ENCODE measurements around the gene ZNF443.
A peak's percentile ranks its signal among the peaks of the same experiment; 100 is the strongest.
"Not testable (repeated sequence)": the region's sequence is repeated elsewhere in the genome, so short reads cannot be mapped to it uniquely, and the experiment has no call there.

The ZNF443 gene

DNA sequence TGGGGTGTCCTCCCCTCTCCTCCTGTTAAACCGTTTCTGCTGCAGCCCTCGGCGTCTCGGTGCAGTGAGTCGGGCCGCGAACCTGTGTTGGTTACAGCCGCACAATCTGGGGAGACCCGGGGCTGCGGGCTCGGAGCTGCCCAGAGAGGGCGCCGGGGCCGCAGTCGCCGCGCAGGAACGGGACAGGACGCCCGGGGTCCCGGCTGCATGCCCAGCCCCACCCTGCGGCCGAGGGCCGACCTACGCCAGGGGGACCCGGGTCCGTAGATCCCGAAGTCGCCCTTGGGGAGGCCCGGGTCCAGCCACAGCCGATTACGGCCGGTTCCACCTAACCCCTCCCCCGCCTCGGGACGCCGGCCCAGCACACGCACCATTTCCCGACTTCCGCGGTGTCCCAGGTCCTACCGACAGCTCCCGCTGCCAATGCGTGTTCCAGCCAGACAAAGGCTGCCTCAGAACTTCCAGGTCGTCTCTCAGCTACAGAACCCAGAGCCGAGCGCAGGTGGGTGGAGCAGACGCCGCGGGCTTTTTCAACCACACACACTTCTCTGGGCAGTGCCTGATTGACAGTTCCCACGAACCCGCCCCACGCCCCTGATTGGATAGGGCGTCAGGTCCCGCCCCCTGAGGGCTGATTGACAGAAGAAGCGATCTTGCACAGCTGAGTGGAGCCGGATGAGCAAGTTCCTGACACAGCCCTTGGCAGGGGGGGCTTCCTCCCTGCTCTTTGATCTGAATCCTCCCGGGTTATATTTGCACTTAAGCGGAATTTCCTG, at the start of gene ZNF443:
ZNF443 (minus strand) TSS at position 481 of the 776 bp plus-strand sequence; CDS start at position 374, 107 bp downstream.
- DNase-seq = peak; percentile 97

DNA sequence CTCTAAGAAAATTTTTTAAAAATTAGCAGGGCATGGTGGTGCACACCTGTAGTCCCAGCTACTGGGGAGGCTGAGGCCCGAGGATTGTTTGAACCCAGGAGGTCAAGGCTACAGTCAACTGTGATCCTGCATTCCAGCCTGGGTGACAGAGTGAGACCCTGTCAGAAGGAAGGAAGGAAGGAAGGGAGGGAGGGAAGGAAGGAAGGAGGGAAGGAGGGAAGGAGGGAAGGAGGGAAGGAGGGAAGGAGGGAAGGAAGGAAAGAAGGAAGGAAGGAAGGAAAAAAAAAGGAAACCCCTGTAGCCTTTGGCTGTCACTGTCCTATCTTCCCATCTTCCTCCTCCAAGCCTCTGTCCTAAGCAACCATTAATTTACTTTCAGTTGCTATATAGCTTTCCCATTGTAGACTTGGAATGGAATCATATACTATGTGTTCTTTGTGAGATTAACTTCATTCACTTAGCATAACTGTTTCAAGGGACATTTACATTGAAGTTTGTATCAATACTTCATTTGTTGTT, 45.5 kb upstream of the ZNF443 start:
- not testable (repeated sequence) for DNase-seq

DNA sequence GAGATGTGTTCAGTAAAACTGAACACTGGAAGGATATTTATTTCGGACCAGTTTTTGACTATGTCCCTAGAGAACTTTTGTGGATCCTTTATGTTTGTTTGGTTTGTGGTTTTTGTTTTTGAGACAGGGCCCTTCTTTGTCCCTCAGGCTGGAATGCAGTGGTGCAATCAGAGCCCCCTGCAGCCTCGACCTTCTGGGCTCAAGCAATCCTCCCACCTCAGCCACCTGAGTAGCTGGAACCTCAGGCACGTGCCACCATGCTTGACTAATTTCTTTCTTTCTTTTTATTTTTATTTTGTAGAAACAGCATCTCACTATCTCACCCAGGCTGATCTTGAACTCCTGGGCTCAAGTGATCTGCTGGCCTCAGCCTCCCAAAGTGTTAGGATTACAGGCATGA, 44.8 kb upstream of the ZNF443 start:
- DNase-seq = no peak

DNA sequence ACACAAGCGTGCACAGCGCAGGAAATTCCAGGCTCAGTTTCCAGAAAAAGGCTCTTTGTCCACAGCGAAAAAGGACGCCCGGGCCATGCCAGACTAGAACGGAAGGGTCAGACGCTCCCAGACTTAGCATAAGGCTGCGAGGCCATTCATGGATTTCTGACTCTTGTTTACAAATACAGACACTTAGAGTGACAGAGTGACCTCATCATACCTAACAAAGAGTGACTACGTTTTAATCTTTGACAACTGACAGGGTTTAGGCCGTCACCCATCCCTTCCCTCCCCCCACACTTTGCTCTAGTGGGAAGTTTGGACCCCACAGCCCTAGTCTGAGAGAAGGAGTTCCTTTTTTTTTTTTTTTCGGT, 44.2 kb upstream of the ZNF443 start:
- DNase-seq = no peak

DNA sequence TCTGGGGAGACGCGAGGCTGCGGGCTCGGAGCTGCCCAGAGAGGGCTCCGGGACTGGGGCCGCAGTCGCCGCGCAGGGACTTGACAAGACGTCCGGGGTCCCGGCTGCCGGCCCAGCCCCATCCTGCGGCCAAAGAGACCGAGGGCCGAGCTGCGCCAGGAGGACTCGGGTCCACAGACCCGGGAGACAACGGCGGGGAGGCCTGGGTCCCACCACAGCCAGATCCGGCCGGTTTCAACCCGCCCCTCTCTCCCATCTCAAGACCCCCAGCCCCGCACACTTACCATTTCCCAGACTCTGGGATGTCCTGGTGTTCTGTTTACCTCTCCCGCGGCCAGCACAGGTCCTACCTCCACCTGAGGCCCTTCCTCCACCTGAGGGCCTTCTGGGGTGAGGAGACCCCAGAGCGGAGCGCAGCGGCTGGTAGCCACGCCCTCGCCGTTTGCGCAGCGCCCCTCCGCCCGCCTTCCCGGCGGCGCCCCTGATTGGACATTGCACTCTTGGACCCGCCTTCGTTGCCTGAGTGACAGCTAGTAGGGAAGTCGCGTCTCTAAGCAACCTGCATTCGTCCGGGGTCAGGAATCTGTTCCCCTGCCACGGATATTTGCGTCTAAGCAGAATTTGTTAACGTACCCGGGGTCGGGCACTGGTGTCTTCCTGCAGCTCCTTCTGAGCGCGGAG, 43.7 kb upstream of the ZNF443 start, which contains the start of gene ZNF709:
ZNF709 (minus strand) TSS at position 446 of the 681 bp plus-strand sequence; CDS start at position 287, 159 bp downstream.
- DNase-seq = peak; percentile 83

GRCh38 chr19:12484011-12484370, 43.2 kb upstream of the ZNF443 start:
- DNase-seq = no peak

- no peak for DNase-seq
Observed at GRCh38 chr19:12482509-12482886, 41.7 kb upstream of the ZNF443 start.

GRCh38 chr19:12481781-12482508, 41.1 kb upstream of the ZNF443 start:
- no peak for DNase-seq

- no peak for DNase-seq
Observed at GRCh38 chr19:12478234-12478941, 37.6 kb upstream of the ZNF443 start.

- not testable (repeated sequence) for DNase-seq
Observed at GRCh38 chr19:12467651-12468050, 26.8 kb upstream of the ZNF443 start.

- DNase-seq = no peak
Observed at GRCh38 chr19:12465211-12465610, 24.4 kb upstream of the ZNF443 start.

- no peak for DNase-seq
Observed at GRCh38 chr19:12464769-12465168, 23.9 kb upstream of the ZNF443 start.

GRCh38 chr19:12464139-12464538, 23.3 kb upstream of the ZNF443 start:
- DNase-seq = not testable (repeated sequence)

GRCh38 chr19:12453495-12453894, 12.7 kb upstream of the ZNF443 start:
- DNase-seq = no peak

DNA sequence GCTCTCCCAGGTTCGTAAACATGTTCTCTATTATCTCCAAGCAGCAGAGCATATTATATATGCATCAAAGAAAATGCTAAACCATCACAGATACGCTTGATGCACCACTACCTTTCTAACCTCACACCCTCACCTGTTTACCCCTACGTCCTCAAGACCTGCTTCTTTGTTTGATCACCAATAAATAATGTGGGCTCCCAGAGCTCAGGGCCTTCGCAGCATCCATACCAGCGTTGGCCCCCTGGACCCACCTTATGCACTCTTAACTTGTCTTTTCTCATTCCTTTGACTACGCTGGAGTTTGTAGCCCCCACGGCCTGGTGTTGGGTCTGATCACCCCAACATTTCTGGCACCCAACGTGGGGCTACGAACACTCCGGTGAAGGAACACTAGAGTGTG, 10.0 kb upstream of the ZNF443 start:
- no peak for DNase-seq

GRCh38 chr19:12448808-12449207, 8.0 kb upstream of the ZNF443 start:
- DNase-seq = no peak

DNA sequence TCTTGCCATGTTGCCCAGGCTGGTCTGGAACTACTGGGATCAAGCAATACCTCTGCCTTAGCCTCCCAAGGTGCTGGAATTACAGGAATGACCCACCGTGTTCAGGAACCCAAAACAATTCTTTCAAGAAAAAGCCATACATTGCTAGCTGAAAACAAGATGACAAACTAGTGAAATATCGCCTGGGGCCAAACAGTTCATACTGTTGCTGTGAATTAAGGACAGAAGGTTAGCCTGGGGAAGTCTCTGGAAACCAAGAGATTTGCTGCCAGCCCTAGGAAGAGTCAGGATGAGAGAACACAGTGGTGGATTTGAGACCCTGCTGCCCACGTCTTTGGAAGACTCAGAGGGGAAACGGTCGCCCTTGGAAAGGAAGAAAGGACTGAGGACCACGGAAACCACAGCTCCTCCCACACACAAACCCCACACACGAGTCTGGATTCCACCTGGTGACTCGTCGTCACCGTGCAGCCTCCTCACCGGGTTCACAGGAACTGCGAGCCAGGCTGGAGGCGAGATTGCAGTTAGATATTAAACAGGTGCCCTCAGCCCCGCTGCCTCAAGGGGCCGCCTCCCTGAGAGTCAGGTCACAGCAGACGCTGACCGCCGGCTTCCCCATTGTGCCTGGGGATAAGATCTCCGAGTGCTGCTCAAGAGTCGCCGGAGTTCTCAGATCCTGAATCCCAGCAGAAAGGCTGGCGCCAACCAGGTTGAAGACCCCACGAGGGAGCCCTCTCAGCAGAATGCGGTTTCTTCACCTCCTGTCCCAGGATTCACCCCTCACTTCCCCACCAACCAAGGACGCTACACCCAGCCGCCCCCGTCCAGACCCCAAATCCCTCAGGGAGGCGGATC, 908 bp downstream of the ZNF443 start:
- not testable (repeated sequence) for DNase-seq

GRCh38 chr19:12430726-12431299, 10.0 kb downstream of the ZNF443 start:
- not testable (repeated sequence) for DNase-seq

DNA sequence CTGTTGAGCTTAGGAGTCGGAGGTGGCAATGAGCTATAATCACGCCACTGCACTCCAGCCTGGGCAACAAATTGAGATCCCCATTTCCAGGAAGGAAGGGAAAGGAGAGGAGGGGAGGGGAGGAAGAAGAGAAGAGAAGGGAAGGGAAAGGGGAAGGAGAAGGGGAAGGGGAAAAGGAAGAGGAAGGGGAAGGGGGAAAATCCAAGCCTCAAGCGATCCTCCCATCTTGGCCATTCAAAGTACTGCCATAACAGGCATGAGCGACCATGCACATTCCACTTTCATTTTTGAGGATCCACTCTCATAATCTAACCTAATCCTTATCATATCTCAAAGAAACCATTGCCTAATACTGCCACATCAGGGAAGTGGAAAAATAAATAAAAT, 14.9 kb downstream of the ZNF443 start:
- DNase-seq = no peak

DNA sequence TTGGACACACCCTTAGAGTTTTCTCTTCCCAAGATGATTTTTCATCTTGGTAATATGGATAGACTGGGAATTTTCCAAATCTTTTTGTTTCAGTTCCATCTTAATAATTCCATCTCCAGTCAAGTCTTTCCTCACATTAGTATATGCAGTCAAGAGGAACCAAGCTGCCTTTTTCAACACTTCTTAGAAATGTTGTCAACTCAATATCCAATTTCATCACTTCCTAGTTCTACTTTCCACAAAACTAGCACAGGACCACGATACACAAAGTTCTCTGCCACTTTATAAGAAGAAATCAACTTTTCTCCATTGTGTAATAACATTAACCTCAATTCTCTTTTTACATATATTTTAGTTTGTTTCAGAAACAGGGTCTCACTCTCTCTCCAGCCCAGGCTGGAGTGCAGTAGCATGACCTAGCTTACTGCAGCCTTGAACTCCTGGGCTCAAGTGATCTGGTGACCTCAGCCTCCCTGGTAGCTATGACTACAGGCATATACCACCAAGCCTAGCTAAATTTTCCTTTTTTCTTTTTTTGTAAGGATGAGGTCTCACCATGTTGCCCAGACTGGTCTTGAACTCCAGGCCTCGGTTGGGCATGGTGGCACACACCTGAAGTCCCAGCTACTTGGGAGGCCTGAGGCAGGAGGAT, 15.5 kb downstream of the ZNF443 start:
- no peak for DNase-seq

GRCh38 chr19:12417273-12417672, 23.5 kb downstream of the ZNF443 start:
- not testable (repeated sequence) for DNase-seq

All from fibroblast of skin of right biceps (primary cell).